OCI-LY7 (cell line): ENCODE data around the gene RHOG.

Experiments
- EZH2phosphoT487 ChIP-seq: fragments of 200-600 bp; sonication (generic); IDR thresholded peaks from 2 replicates; pipeline ENCODE4 v1.6.1; 2018; ENCODE audit warnings: low read depth, borderline replicate concordance, mild to moderate bottlenecking, mixed run types, antibody characterized with exemption, low read length, moderate library complexity, mixed read lengths
- TF ChIP-seq, protein P1 (sequence below): fragments of 200-600 bp; sonication (generic); conservative IDR thresholded peaks from 2 replicates; pipeline ENCODE4 v1.5.1; 2014; ENCODE audit warnings: mild to moderate bottlenecking, antibody characterized with exemption, low read length, moderate library complexity, mixed read lengths

DNA sequence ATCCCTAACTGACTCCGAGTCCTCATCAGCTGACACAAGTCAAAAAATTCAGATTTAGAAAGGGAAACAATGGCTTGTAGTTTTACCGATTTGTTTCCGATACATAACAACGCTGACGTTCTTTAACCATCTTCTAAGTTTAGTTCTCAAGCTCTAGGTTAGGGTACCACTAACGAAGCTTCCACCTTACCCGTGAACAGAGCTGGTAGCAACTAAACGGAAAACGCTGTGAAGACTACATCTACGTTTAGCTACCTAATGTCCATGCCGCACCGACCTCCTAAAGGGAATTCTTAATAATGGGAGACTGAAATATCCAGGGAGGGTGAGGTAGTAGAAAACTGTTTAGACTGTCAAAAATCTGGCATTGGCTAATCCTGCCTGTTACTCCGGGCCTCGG, 44.4 kb downstream of the RHOG start:
- TF ChIP-seq, protein P1, sequence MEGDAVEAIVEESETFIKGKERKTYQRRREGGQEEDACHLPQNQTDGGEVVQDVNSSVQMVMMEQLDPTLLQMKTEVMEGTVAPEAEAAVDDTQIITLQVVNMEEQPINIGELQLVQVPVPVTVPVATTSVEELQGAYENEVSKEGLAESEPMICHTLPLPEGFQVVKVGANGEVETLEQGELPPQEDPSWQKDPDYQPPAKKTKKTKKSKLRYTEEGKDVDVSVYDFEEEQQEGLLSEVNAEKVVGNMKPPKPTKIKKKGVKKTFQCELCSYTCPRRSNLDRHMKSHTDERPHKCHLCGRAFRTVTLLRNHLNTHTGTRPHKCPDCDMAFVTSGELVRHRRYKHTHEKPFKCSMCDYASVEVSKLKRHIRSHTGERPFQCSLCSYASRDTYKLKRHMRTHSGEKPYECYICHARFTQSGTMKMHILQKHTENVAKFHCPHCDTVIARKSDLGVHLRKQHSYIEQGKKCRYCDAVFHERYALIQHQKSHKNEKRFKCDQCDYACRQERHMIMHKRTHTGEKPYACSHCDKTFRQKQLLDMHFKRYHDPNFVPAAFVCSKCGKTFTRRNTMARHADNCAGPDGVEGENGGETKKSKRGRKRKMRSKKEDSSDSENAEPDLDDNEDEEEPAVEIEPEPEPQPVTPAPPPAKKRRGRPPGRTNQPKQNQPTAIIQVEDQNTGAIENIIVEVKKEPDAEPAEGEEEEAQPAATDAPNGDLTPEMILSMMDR, result no peak
- TF ChIP-seq EZH2phosphoT487, result no peak
